ENCODE measurements around the gene CXorf58. TPM values are rescaled to one million over a fixed set of nuclear protein-coding genes. Genes with fewer than 3 reads are reported as not detected.

The CXorf58 gene
- total and polyA plus RNA-seq, 9 of the 15 experiments (the other 6 are each of a cell fraction or from before 2014, with no cell fraction given): 0.10 to 0.27 (median 0.16) TPM; not detected in 3

DNA sequence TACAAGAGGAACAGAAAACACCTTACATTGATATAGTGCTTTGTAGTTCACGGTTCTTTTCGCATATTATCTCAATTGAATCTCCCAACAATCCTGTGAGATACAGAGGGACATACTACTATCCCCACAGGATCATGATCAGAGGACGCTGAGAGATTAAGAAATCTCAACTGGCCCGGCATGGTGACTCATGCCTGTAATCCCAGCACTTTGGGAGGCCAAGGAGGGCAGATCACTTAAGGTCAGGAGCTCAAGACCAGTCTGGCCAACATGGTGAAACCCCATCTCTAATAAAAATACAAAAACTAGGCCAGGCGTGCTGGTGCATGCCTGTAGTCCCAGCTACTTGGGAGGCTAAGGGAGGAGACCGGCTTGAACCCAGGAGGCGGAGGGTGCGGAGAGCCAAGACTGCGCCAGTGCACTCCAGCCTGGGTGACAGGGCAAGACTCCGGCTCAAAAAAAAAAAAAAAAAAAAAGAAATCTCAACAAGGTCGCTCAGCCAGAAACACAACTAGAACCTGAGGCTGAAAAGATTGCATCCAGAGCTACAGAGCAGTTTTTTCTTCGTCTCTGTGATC is 7.5 kb upstream of the CXorf58 start:
- FAIRE-seq (no peak), ATAC-seq (no peak), DNase-seq (ENCODE audit: extremely low read depth in 1 of 4, low spot score in 3 of 4) (no peak)
- Histone ChIP-seq H2AFZ (ENCODE audit: low read depth, low read length) (no peak overlapping the region), H4K20me1 (replicated peaks; ENCODE audit: control insufficient read depth, insufficient read depth, low read length) (peaks cover 3% of the 10 kb centered on the region), H3K9ac (ENCODE audit: insufficient read depth in 1 of 2, low read depth in 2 of 2, low read length in 2 of 2) (no peak overlapping the region), H3K27ac (ENCODE audit: extremely low read depth, low read depth, low read length) (no peak overlapping the region), H3K4me3 (no peak overlapping the region), H3K79me2 (ENCODE audit: control insufficient read depth, insufficient read depth, low read length) (peaks cover 31% of the 10 kb centered on the region), H3K4me2 (ENCODE audit: insufficient read depth, low read length) (no peak overlapping the region), H3K36me3 (ENCODE audit: control insufficient read depth, insufficient read depth, low read length) (0 out of 3 replicates have a peak, but pooled peaks cover 2% of the 10 kb centered on the region), H3K27me3 (ENCODE audit: control insufficient read depth in 2 of 2, insufficient read depth in 2 of 2, low read length in 2 of 2) (no peaks in the 10 kb centered on the region), H3K9me1 (ENCODE audit: control insufficient read depth, insufficient read depth, low read length) (no peaks in the 10 kb centered on the region), H3K4me1 (replicated peaks in 1 of 2; ENCODE audit: control insufficient read depth in 2 of 2, insufficient read depth in 2 of 2, low read length in 2 of 2) (peaks cover 2 to 18% of the 10 kb centered on the region in 2 experiments; a peak in 3 of 5 replicates), H3K9me3 (replicated peaks; ENCODE audit: control insufficient read depth, insufficient read depth, low read depth, low read length) (no peaks in the 10 kb centered on the region)
- in situ Hi-C loops (cut with MboI) (loop anchor here (5.0 kb wide), 3 partner anchors 118 to 208 kb away; partner anchors contain the start of gene SAT1), intact Hi-C loops (cut with micrococcal nuclease) (loop anchor here (5.0 kb wide), 1 partner anchor 58 kb away; no protein-coding TSS in a partner anchor)
- CTCF ChIA-PET (ENCODE audit: low intra/inter-chr PET ratio): interaction anchor here (2.9 to 4.0 kb wide), 2 partner anchors 118 to 206 kb away, joined by 32 to 74 read pairs; partner anchors contain the start of gene SAT1
- WGBS (ENCODE audit: insufficient coverage, low coverage, missing lambda C conversion rate): 49% methylated on average over 9 of the region's 12 CpGs
- no TSS peak for BruUV-seq (replicated peaks)
- POLR2A ChIA-PET: interaction anchor here (1.1 kb wide), 2 partner anchors 118 to 154 kb away, joined by 3 to 4 read pairs; partner anchors contain the start of gene SAT1
- TF ChIP-seq ZNF239 (CRISPR knock-in tag; IDR thresholded peaks at IDR 0.05) (no peak), ZNF224 (CRISPR knock-in tag; IDR thresholded peaks at IDR 0.05) (no peak), HNRNPLL (IDR thresholded peaks at IDR 0.05; ENCODE audit: low read depth, low read length, poor library complexity, severe bottlenecking) (no peak), ZNF197 (CRISPR knock-in tag; IDR thresholded peaks at IDR 0.05; ENCODE audit: low read depth) (no peak), SMAD2 (IDR thresholded peaks at IDR 0.05; ENCODE audit: low read depth, low read length) (no peak), SRSF7 (optimal IDR thresholded peaks at IDR 0.05; ENCODE audit: low read depth, low read length) (no peak), NR3C1 (CRISPR knock-in tag; IDR thresholded peaks at IDR 0.05) (no peak), KAT8 (IDR thresholded peaks at IDR 0.05; ENCODE audit: low read depth) (no peak), ZNF347 (CRISPR knock-in tag; IDR thresholded peaks at IDR 0.05; ENCODE audit: low read depth) (no peak), FOXA3 (CRISPR knock-in tag; conservative IDR thresholded peaks at IDR 0.05 in 1 of 2, IDR thresholded peaks at IDR 0.05 in 1 of 2) (no peak), E2F3 (CRISPR knock-in tag; IDR thresholded peaks at IDR 0.05) (no peak), FOXP1 (CRISPR knock-in tag; IDR thresholded peaks at IDR 0.05) (no peak), PURB (CRISPR knock-in tag; IDR thresholded peaks at IDR 0.05; ENCODE audit: low read depth) (no peak), SREBF1 (IDR thresholded peaks at IDR 0.05; ENCODE audit: borderline replicate concordance, low read depth, low read length) (no peak), CREM (IDR thresholded peaks at IDR 0.05; ENCODE audit: low read depth) (no peak), SMAD4 (CRISPR knock-in tag; conservative IDR thresholded peaks at IDR 0.05) (peak; percentile 42; the same call in 1 of the 2 replicates), L3MBTL2 (IDR thresholded peaks at IDR 0.05) (no peak), DPF2 (IDR thresholded peaks at IDR 0.05) (peak; percentile 71; the same call in 1 of the 2 replicates)
- TF ChIP-seq, protein P1, sequence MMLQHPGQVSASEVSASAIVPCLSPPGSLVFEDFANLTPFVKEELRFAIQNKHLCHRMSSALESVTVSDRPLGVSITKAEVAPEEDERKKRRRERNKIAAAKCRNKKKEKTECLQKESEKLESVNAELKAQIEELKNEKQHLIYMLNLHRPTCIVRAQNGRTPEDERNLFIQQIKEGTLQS (IDR thresholded peaks at IDR 0.05): peak; percentile 88
- TF ChIP-seq, protein P1 (CRISPR knock-in tag; conservative IDR thresholded peaks at IDR 0.05): no peak
- TF ChIP-seq, protein P2, sequence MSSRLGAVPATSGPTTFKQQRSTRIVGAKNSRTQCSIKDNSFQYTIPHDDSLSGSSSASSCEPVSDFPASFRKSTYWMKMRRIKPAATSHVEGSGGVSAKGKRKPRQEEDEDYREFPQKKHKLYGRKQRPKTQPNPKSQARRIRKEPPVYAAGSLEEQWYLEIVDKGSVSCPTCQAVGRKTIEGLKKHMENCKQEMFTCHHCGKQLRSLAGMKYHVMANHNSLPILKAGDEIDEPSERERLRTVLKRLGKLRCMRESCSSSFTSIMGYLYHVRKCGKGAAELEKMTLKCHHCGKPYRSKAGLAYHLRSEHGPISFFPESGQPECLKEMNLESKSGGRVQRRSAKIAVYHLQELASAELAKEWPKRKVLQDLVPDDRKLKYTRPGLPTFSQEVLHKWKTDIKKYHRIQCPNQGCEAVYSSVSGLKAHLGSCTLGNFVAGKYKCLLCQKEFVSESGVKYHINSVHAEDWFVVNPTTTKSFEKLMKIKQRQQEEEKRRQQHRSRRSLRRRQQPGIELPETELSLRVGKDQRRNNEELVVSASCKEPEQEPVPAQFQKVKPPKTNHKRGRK (tag; IDR thresholded peaks at IDR 0.05): no peak
- TF ChIP-seq, protein P3, sequence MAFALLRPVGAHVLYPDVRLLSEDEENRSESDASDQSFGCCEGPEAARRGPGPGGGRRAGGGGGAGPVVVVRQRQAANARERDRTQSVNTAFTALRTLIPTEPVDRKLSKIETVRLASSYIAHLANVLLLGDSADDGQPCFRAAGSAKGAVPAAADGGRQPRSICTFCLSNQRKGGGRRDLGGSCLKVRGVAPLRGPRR (CRISPR knock-in tag; IDR thresholded peaks at IDR 0.05): no peak
